Ovary (tissue), 9 donors: ENCODE data around the gene SLC38A3. TPM values are rescaled to one million over a fixed set of nuclear protein-coding genes. Genes with fewer than 3 reads are reported as not detected.

Experiments used
- DNase-seq, 5 donors: peaks; one replicate each; pipeline ENCODE4 v3.0.0-alpha.2; 2019 to 2020
- H3K27ac ChIP-seq, 2 donors: fragments of 200-600 bp; one replicate each; pipeline versions ENCODE4 v1.5.1 to v1.8.0; 2019 to 2022
- H3K27me3 ChIP-seq: fragments of 200-600 bp; one replicate; pipeline ENCODE4 v1.8.0; 2022
- H3K36me3 ChIP-seq: fragments of 200-600 bp; sonication (generic); one replicate; pipeline ENCODE4 v1.5.1; 2019
- H3K4me1 ChIP-seq: one replicate; pipeline ENCODE4 v1.8.1; 2013; ENCODE audit warnings: mild to moderate bottlenecking, moderate library complexity; ENCODE audit not compliant: insufficient read depth
- H3K4me3 ChIP-seq: fragments of 200-600 bp; sonication (generic); one replicate; pipeline ENCODE4 v1.5.1; 2017
- H3K9me3 ChIP-seq, 2 donors: fragments of 200-600 bp in 1 of 2; sonication (generic) in 1 of 2; one replicate each; pipeline versions ENCODE4 v1.5.1 to v1.8.1; 2013 to 2019; ENCODE audit warnings: mild to moderate bottlenecking in 1 of 2, moderate library complexity in 1 of 2
- EP300 ChIP-seq: sonication (generic); formaldehyde crosslinking; IDR thresholded peaks from one replicate; pipeline ENCODE4 v1.6.1; 2017; ENCODE audit warnings: antibody characterized with exemption
- POLR2A ChIP-seq: fragments of 450-650 bp; IDR thresholded peaks from one replicate; pipeline ENCODE4 v1.6.1; 2017; ENCODE audit warnings: antibody characterized with exemption, mild to moderate bottlenecking, moderate library complexity
- WGBS, 3 donors: extraction: QIAGEN DNeasy Blood & Tissue Kit in 1 of 3; methylation state at CpG; one replicate each; pipeline versions ENCODE4 v1.1.5 to v1.1.7; 2013 to 2017; 5-methylcytosine and 5-hydroxymethylcytosine counted together
- intact Hi-C, 4 donors: fragments of 100-400 bp; cut with DNase I; formaldehyde crosslinking; loops; one replicate each; pipeline versions ENCODE4 v1.11.0 to v1.15.1; 2022 to 2023
- polyA plus RNA-seq, 2 donors: library from polyadenylated mRNA; stranded (reverse); fragments of 200-250 nt in 1 of 2; fragments of 350-450 nt in 1 of 2; fragmentation: Illumina TruSeq in 1 of 2; extraction: RNeasy Lipid Tissue Mini Kit (QIAGEN cat#74804) in 1 of 2; gene quantifications; one replicate each; pipeline ENCODE4 v1.2.3, GENCODE V29; 2013 to 2014
- total RNA-seq, 7 donors: library from RNA; depleted of rRNA in 2 of 7; stranded (reverse); fragments of >200 nt in 2 of 7; fragmentation: NEBNext Ultra II Directional in 3 of 7; extraction: Animal tissue kit (Norgen Biotek cat#: 25700) in 3 of 7; gene quantifications; one replicate each; pipeline versions ENCODE4 v1.1.0 to v1.2.4, GENCODE V29; 2016 to 2023
- TF ChIP-seq, protein P1 (sequence below), 3 donors: fragments of 450-650 bp in 2 of 3; fragments of 200-600 bp in 1 of 3; IDR thresholded peaks; one replicate each; pipeline versions ENCODE4 v1.5.1 to v1.8.0; 2016 to 2022; ENCODE audit warnings: antibody characterized with exemption in 3 of 3, mild to moderate bottlenecking in 1 of 3
- donor health status: DM: no; HTN: no; CAD: no; lungs with moderate emphysema.
- donor health status: DM: no; HTN: no; CAD: no.
- donor health status: Bipolar disorder and iron deficiency.
- donor health status: DM: yes; HTN: yes; CAD: no.
- donor health status: DM: no; HTN: no; CAD: no.
- donor health status: DM: yes; HTN: yes; CAD: no.

SLC38A3 gene
- total and polyA plus RNA-seq, 9 donors, result 1.6 to 10.9 (median 7.7) TPM

DNA sequence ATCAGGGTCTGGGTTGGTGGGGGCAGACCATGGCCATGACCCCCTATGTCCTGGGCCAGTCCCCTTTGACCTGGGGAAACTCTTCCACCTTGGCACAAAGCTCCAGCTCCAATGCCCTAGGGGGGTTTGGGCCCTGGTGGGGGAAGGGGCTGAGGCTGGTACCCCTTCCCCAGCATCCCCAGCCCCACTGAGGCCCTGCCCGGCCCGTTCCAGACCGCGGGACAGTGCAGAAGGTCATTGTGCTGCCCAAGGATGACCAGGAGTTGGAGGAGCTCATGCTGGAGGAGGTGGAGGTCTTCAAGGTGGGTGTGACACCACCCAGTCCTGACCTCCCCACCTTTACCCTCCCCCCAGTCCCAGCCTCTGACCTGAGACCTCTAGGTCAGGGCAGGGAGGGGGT is 19.8 kb upstream of the SLC38A3 start:
- no peak overlapping the region for H3K27ac ChIP-seq
- intact Hi-C loops, result no loop called here
- no peaks in the 10 kb centered on the region for H3K4me1 ChIP-seq
- DNase-seq, result no peak
- H3K4me3 ChIP-seq, result no peak overlapping the region
- TF ChIP-seq, protein P1, sequence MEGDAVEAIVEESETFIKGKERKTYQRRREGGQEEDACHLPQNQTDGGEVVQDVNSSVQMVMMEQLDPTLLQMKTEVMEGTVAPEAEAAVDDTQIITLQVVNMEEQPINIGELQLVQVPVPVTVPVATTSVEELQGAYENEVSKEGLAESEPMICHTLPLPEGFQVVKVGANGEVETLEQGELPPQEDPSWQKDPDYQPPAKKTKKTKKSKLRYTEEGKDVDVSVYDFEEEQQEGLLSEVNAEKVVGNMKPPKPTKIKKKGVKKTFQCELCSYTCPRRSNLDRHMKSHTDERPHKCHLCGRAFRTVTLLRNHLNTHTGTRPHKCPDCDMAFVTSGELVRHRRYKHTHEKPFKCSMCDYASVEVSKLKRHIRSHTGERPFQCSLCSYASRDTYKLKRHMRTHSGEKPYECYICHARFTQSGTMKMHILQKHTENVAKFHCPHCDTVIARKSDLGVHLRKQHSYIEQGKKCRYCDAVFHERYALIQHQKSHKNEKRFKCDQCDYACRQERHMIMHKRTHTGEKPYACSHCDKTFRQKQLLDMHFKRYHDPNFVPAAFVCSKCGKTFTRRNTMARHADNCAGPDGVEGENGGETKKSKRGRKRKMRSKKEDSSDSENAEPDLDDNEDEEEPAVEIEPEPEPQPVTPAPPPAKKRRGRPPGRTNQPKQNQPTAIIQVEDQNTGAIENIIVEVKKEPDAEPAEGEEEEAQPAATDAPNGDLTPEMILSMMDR (IDR thresholded peaks at IDR 0.05), result no peak
- TF ChIP-seq EP300, result no peak
- TF ChIP-seq POLR2A, result no peak
- H3K27me3 ChIP-seq, result no peaks in the 10 kb centered on the region
- no peaks in the 10 kb centered on the region for H3K9me3 ChIP-seq
- 93 to 97% methylated on average over 4 of the region's 4 CpGs; no CpG with 5 or more reads in 1 of the 3 donors for WGBS, 3 donors
- no peaks in the 10 kb centered on the region for H3K36me3 ChIP-seq

DNA sequence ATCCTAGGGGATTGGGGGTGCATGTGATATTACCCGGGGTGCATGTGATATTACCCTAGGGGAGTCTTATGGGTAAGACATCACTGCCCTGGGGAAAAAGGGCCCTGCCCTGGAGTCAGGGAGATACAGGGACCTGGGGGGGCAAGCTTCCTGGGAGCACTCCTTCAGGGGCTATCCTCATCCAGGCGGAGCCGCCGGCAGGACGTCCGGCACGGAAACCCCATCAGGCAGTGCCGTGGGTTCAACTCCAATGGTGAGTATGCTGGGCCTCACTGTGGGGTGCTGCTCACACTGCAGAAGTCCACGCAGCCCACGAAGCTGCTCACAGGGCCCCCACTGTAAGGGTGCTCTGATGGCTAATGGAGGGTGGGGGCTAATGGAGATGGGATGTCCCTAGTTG is 19.0 kb upstream of the SLC38A3 start:
- no peak overlapping the region for H3K4me3 ChIP-seq
- 94 to 95% (median 95%) methylated on average over 10 of the region's 10 CpGs for WGBS, 3 donors
- no peaks in the 10 kb centered on the region for H3K9me3 ChIP-seq
- no peaks in the 10 kb centered on the region for H3K36me3 ChIP-seq
- intact Hi-C loops, result no loop called here
- no peak for TF ChIP-seq EP300
- TF ChIP-seq POLR2A, result no peak
- TF ChIP-seq, protein P1 (IDR thresholded peaks at IDR 0.05), result no peak
- no peak overlapping the region for H3K27ac ChIP-seq
- DNase-seq, result no peak
- no peaks in the 10 kb centered on the region for H3K4me1 ChIP-seq
- no peaks in the 10 kb centered on the region for H3K27me3 ChIP-seq

DNA sequence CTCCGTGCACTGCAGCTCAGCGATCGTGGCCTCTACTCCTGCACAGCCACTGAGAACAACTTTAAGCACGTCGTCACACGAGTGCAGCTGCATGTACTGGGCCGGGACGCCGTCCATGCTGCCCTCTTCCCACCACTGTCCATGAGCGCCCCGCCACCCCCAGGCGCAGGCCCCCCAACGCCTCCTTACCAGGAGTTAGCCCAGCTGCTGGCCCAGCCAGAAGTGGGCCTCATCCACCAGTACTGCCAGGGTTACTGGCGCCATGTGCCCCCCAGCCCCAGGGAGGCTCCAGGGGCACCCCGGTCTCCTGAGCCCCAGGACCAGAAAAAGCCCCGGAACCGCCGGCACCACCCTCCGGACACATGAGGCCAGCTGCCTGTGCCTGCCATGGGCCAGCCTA is 17.3 kb upstream of the SLC38A3 start:
- Histone ChIP-seq H3K4me1 (no peaks in the 10 kb centered on the region), H3K36me3 (no peaks in the 10 kb centered on the region), H3K27me3 (no peaks in the 10 kb centered on the region), H3K27ac (no peak overlapping the region), H3K4me3 (no peak overlapping the region), H3K9me3 (no peaks in the 10 kb centered on the region)
- TF ChIP-seq POLR2A, result no peak
- no peak for TF ChIP-seq EP300
- TF ChIP-seq, protein P1 (IDR thresholded peaks at IDR 0.05), result no peak
- intact Hi-C loops, result loop anchor here in 2 of 4 donors (2.0 kb wide), 1 partner anchor 65 kb away; no protein-coding TSS in a partner anchor
- no peak for DNase-seq
- WGBS, 3 donors, result 92 to 94% (median 93%) methylated on average over 19 of the region's 19 CpGs

DNA sequence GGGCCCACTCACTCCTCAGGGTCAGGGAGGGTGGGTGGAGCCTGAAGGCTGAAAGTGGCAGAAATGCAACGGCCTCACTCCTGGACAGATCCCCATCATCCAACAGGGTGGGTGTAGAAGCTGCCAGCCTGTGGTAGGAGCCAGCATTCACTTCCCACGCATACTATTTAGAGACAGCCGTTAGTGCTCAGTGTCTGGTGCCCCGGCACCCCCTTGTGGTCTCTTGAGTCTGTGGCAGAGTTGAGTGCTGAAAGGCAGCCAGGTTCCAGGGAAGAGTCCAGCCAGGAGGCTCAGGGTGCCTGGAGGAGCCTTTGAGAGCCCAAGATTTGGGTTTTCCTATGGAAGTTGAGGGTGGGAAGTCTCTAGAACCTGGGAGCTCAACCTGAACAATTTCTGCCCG is 15.8 kb upstream of the SLC38A3 start:
- DNase-seq, result peak; percentile 59 to 83 (median 73)
- Histone ChIP-seq H3K36me3 (no peaks in the 10 kb centered on the region), H3K4me3 (no peak overlapping the region), H3K9me3 (no peaks in the 10 kb centered on the region), H3K27ac (no peak overlapping the region), H3K4me1 (no peaks in the 10 kb centered on the region), H3K27me3 (peaks cover 10% of the 10 kb centered on the region)
- WGBS, 3 donors, result 8 to 9% (median 9%) methylated on average over 5 of the region's 5 CpGs
- intact Hi-C loops, result loop anchor here in 2 of 4 donors (2.0 kb wide), 1 partner anchor 66 kb away; no protein-coding TSS in a partner anchor
- TF ChIP-seq EP300, result no peak
- TF ChIP-seq, protein P1 (IDR thresholded peaks at IDR 0.05), result peak; percentile 54 to 58 (median 55)
